CD4-positive, alpha-beta T cell (primary cell): ENCODE results near the gene HIPK2. TPM values are rescaled to one million over a fixed set of nuclear protein-coding genes. Genes with fewer than 3 reads are reported as not detected.

Experiments used
- ATAC-seq: fragments of 200-7000 bp; cut with Tn5 transposase; one replicate; pipeline ENCODE4 v1.10.0; 2022; ENCODE audit warnings: mild to moderate bottlenecking; ENCODE audit not compliant: poor library complexity
- CTCF ChIA-PET: fragments of 350-600 bp; sonication (Branson Sonifier 250); formaldehyde crosslinking; loops from one replicate; lab custom pipeline; 2021; ENCODE audit warnings: antibody characterized with exemption, inconsistent platforms; lab: Charles Lee
- POLR2A ChIA-PET: fragments of 350-600 bp; sonication (Branson Sonifier 250); formaldehyde crosslinking; loops from one replicate; lab custom pipeline; 2021; ENCODE audit warnings: antibody characterized with exemption, inconsistent platforms; lab: Charles Lee
- DNase-seq, 14 experiments: peaks; one replicate each; pipeline ENCODE4 v3.0.0-alpha.2; 2013 to 2020; ENCODE audit warnings: mixed read lengths in 2 of 14
- H3K27ac ChIP-seq, 2 donors: one replicate each; pipeline versions ENCODE4 v1.5.1 to v1.7.0; 2013; ENCODE audit warnings: low read length in 2 of 2, low read depth in 1 of 2, mild to moderate bottlenecking in 1 of 2
- H3K27me3 ChIP-seq, 2 experiments: 1 replicate in 1 of 2; 2 replicates in 1 of 2; pipeline versions ENCODE4 v1.6.1 to v1.7.0; 2013; ENCODE audit warnings: low read length in 2 of 2, control low read depth in 1 of 2, mild to moderate bottlenecking in 1 of 2, moderate library complexity in 1 of 2; ENCODE audit not compliant: insufficient read depth in 2 of 2, control insufficient read depth in 1 of 2
- H3K36me3 ChIP-seq: one replicate; pipeline ENCODE4 v1.6.1; 2013; ENCODE audit warnings: low read length, control low read depth; ENCODE audit not compliant: insufficient read depth
- H3K4me1 ChIP-seq: one replicate; pipeline ENCODE4 v1.6.1; 2013; ENCODE audit warnings: low read length, control low read depth; ENCODE audit not compliant: insufficient read depth
- H3K4me3 ChIP-seq: one replicate; pipeline ENCODE4 v1.5.1; 2013; ENCODE audit warnings: mild to moderate bottlenecking, low read length, moderate library complexity
- H3K9me3 ChIP-seq, 2 experiments: 1 replicate in 1 of 2; 2 replicates in 1 of 2; pipeline versions ENCODE4 v1.6.1 to v1.7.0; 2013; ENCODE audit warnings: low read length in 2 of 2, mild to moderate bottlenecking in 2 of 2, control low read depth in 1 of 2, moderate library complexity in 1 of 2; ENCODE audit not compliant: control insufficient read depth in 1 of 2, insufficient read depth in 1 of 2
- H3K27ac Mint-ChIP-seq: one replicate; pipeline ENCODE4 v1.8.0; 2020; ENCODE audit warnings: mixed read lengths
- H3K27me3 Mint-ChIP-seq: one replicate; pipeline ENCODE4 v1.8.0; 2021; ENCODE audit warnings: mixed read lengths
- H3K36me3 Mint-ChIP-seq: one replicate; pipeline ENCODE4 v1.8.0; 2021; ENCODE audit warnings: low read depth, mixed read lengths
- H3K4me1 Mint-ChIP-seq: one replicate; pipeline ENCODE4 v1.8.0; 2021; ENCODE audit warnings: low read depth, mixed read lengths
- H3K4me3 Mint-ChIP-seq: one replicate; pipeline ENCODE4 v1.8.0; 2020; ENCODE audit warnings: mild to moderate bottlenecking, mixed read lengths
- H3K9me3 Mint-ChIP-seq: one replicate; pipeline ENCODE4 v1.8.0; 2020; ENCODE audit warnings: mixed read lengths
- intact Hi-C, 2 experiments: fragments of 100-400 bp; cut with DNase I in 1 of 2; cut with micrococcal nuclease in 1 of 2; formaldehyde crosslinking; loops; one replicate each; pipeline versions ENCODE4 v1.15.1 to v1.9.0; 2023 to 2025; cut with DNase I, micrococcal nuclease
- total RNA-seq, 174 experiments: library from RNA in 2 of 174; stranded (reverse) in 2 of 174; gene quantifications; one replicate each; pipeline ENCODE4 v1.2.3 and lab custom pipeline; 2021 to 2026
- TF ChIP-seq, protein P1 (sequence below): fragments of 200-600 bp; IDR thresholded peaks from one replicate; pipeline ENCODE4 v1.8.0; 2022; ENCODE audit warnings: antibody characterized with exemption, mild to moderate bottlenecking

The HIPK2 gene
- total RNA-seq, 2 experiments from 2014 or later, result 36.5 to 37.0 TPM

DNA sequence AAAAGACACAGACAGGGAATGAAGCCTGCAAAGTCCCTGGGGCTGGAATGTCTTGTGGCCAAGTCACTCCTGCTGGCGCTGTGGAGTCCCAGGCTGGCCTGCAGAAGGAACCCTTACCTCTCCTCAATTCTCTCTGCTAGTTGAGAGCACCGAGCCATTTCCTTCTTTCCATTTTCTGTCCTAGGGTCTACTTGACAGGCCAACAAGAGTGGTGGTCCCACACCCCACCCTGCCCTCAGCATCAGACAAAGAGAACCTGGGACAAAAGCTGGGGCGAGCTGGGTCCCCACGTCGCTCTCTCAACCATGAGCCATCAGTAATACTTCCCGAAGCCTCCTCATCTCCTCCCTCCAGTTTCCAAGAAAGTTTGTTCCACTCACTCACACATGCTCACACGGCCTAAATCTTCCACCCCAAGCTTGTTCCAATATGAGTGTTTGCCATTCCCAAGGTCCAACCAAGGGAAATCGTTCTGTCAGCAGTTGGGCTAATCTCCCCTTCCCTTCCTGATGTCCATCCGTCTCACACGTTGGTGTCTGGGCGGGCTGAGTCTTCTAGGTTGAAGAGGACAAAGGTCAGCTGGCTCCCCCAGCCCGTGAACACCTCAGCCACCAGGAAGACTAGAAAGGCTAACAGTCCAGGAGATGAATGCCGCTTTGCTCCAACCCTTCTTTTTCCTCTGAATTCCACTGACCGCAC lies 210.0 kb downstream of the HIPK2 start:
- no peak overlapping the region for H3K4me3 ChIP-seq
- no peaks in the 10 kb centered on the region for H3K9me3 ChIP-seq
- H3K4me3 Mint-ChIP-seq, result no peak overlapping the region
- peaks cover 45% of the 10 kb centered on the region for H3K36me3 Mint-ChIP-seq
- H3K27me3 Mint-ChIP-seq, result no peaks in the 10 kb centered on the region
- no peak overlapping the region for H3K27ac ChIP-seq
- ChIA-PET POLR2A (no interaction called here), CTCF (no interaction called here)
- ATAC-seq (no peak), DNase-seq (no peak)
- peaks cover 8% of the 10 kb centered on the region for H3K4me1 ChIP-seq
- no peaks in the 10 kb centered on the region for H3K9me3 Mint-ChIP-seq
- TF ChIP-seq, protein P1, sequence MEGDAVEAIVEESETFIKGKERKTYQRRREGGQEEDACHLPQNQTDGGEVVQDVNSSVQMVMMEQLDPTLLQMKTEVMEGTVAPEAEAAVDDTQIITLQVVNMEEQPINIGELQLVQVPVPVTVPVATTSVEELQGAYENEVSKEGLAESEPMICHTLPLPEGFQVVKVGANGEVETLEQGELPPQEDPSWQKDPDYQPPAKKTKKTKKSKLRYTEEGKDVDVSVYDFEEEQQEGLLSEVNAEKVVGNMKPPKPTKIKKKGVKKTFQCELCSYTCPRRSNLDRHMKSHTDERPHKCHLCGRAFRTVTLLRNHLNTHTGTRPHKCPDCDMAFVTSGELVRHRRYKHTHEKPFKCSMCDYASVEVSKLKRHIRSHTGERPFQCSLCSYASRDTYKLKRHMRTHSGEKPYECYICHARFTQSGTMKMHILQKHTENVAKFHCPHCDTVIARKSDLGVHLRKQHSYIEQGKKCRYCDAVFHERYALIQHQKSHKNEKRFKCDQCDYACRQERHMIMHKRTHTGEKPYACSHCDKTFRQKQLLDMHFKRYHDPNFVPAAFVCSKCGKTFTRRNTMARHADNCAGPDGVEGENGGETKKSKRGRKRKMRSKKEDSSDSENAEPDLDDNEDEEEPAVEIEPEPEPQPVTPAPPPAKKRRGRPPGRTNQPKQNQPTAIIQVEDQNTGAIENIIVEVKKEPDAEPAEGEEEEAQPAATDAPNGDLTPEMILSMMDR, result no peak
- intact Hi-C loops, result no loop called here
- peaks cover 8% of the 10 kb centered on the region for H3K36me3 ChIP-seq
- peaks cover 53% of the 10 kb centered on the region for H3K4me1 Mint-ChIP-seq
- no peaks in the 10 kb centered on the region for H3K27me3 ChIP-seq
- peak overlapping the region; percentile 14 for H3K27ac Mint-ChIP-seq

DNA sequence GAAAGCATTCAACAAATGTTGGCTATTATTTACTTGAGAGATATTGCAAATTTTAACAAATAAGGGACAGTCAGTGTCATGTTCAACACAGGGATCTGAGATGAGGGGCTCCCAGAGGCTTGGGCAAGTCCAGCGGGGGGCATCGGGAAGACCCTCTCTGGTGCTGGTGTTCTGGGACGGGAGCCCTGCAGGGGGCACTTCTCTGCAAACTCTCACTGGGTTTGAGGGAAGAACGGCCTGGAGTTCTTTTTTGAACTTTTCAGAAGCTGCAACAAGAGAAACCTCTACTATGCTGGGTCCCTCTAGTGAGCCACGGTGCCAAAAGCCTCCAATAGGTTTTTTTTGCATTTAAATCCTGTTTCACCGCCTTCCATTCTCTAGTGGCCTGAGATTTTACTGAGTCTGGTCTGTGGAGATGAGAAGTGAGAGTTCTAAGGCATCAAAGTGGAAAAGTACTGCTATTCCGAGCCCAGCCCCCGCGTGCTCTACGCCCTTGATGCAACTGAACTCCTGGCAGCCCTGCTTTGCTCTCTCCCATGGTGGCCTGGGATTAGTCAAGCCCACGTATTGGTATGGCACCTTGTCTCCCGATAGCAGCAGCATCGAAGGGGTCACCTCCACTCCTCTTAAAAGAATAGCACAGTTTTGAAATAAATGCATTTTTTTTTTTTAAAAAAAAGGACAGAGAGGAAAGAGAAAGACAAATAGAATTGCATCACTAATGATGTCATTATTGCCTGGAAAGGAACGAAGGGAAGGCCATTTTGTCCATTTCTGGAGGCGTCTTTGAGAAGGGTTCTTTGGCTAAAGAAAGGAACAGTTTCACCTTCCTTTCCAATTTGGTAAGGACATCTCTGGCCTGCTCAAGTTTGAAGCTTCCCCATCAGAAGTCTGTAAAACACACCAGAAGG lies 210.8 kb downstream of the HIPK2 start:
- Mint-ChIP-seq H3K4me1 (peaks cover 56% of the 10 kb centered on the region), H3K36me3 (peaks cover 45% of the 10 kb centered on the region), H3K9me3 (no peaks in the 10 kb centered on the region), H3K27ac (peak overlapping the region; percentile 69), H3K4me3 (no peak overlapping the region), H3K27me3 (no peaks in the 10 kb centered on the region)
- POLR2A ChIA-PET, result no interaction called here
- ATAC-seq (no peak), DNase-seq (no peak)
- CTCF ChIA-PET, result no interaction called here
- peaks cover 8% of the 10 kb centered on the region for H3K4me1 ChIP-seq
- peaks cover 3% of the 10 kb centered on the region for H3K36me3 ChIP-seq
- H3K9me3 ChIP-seq, result no peaks in the 10 kb centered on the region
- intact Hi-C loops, result no loop called here
- TF ChIP-seq, protein P1, result no peak
- H3K27me3 ChIP-seq, result no peaks in the 10 kb centered on the region
- no peak overlapping the region for H3K4me3 ChIP-seq
- H3K27ac ChIP-seq, result no peak overlapping the region

DNA sequence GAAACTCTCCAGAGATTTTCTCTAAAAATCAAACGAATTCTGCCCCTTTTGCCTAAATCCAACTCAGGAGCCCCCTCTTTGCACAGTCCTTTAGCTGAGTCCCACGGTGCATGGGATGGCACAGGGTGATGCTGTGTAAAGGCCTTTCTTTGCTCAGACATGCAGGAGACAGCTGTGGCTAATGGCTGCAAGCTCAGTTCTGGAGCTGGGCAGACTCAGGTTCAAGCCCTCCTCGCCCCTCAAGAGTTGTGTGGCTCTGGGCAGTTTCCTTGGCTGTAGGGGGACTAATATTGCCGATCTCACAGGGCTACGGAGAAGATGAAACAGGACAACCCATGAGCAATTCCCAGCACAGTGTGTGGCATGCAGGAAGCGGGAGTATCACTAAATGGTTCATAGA lies 211.7 kb downstream of the HIPK2 start:
- no peaks in the 10 kb centered on the region for H3K9me3 ChIP-seq
- peaks cover 56% of the 10 kb centered on the region for H3K4me1 Mint-ChIP-seq
- no peak overlapping the region for H3K4me3 ChIP-seq
- ChIA-PET CTCF (no interaction called here), POLR2A (interaction anchor here (0.6 kb wide), 1 partner anchor 197 kb away, joined by 7 read pairs; no protein-coding TSS in a partner anchor)
- peak overlapping the region; percentile 69 for H3K27ac Mint-ChIP-seq
- no peak for DNase-seq
- H3K4me1 ChIP-seq, result peaks cover 8% of the 10 kb centered on the region
- ATAC-seq, result no peak
- H3K36me3 Mint-ChIP-seq, result peaks cover 38% of the 10 kb centered on the region
- H3K9me3 Mint-ChIP-seq, result no peaks in the 10 kb centered on the region
- TF ChIP-seq, protein P1, result no peak
- peak overlapping the region in 1 of 2 donors; percentile 6 for H3K27ac ChIP-seq
- intact Hi-C loops, result no loop called here
- no peaks in the 10 kb centered on the region for H3K27me3 ChIP-seq
- H3K4me3 Mint-ChIP-seq, result no peak overlapping the region
- H3K36me3 ChIP-seq, result peaks cover 3% of the 10 kb centered on the region
- H3K27me3 Mint-ChIP-seq, result no peaks in the 10 kb centered on the region
